T-helper 2 cell treated with Interferon-gamma antibody and Interleukin-4, amounts not matched to agents 5 μg/mL and 100 μg/mL, for 36 hours (primary cell): ENCODE data around the gene AGPAT2.
A peak's percentile ranks its signal among the peaks of the same experiment; 100 is the strongest.

Experiments used
- DNase-seq: peaks from one replicate; pipeline ENCODE4 v3.0.0; 2021; ENCODE audit warnings: low spot score
- H3K27ac Mint-ChIP-seq: one replicate; pipeline ENCODE4 v1.8.0; 2021; ENCODE audit warnings: mild to moderate bottlenecking, mixed read lengths
- H3K27me3 Mint-ChIP-seq: one replicate; pipeline ENCODE4 v1.8.0; 2021; ENCODE audit warnings: low read depth, mixed read lengths
- H3K36me3 Mint-ChIP-seq: one replicate; pipeline ENCODE4 v1.8.0; 2021; ENCODE audit warnings: low read depth, mixed read lengths
- H3K4me1 Mint-ChIP-seq: one replicate; pipeline ENCODE4 v1.8.0; 2021; ENCODE audit warnings: low read depth, mixed read lengths
- H3K4me3 Mint-ChIP-seq: one replicate; pipeline ENCODE4 v1.8.0; 2022; ENCODE audit warnings: mild to moderate bottlenecking, moderate library complexity, mixed read lengths
- H3K9me3 Mint-ChIP-seq: one replicate; pipeline ENCODE4 v1.8.0; 2021; ENCODE audit warnings: mixed read lengths

Gene AGPAT2

GRCh38 chr9:136666372-136667213 lies 20.7 kb downstream of the AGPAT2 start:
- Mint-ChIP-seq H3K36me3 (no peaks in the 10 kb centered on the region), H3K9me3 (no peaks in the 10 kb centered on the region), H3K4me1 (peaks cover 4% of the 10 kb centered on the region), H3K27me3 (peaks cover 15% of the 10 kb centered on the region), H3K27ac (no peak overlapping the region), H3K4me3 (peak overlapping the region; percentile 58)
- no peak for DNase-seq

- Mint-ChIP-seq H3K9me3 (no peaks in the 10 kb centered on the region), H3K27ac (no peak overlapping the region), H3K27me3 (peaks cover 15% of the 10 kb centered on the region), H3K4me1 (peaks cover 4% of the 10 kb centered on the region), H3K4me3 (no peak overlapping the region), H3K36me3 (no peaks in the 10 kb centered on the region)
- peak; percentile 23 for DNase-seq
These were observed 21.4 kb downstream of the AGPAT2 start for GRCh38 chr9:136665704-136666371.

DNA sequence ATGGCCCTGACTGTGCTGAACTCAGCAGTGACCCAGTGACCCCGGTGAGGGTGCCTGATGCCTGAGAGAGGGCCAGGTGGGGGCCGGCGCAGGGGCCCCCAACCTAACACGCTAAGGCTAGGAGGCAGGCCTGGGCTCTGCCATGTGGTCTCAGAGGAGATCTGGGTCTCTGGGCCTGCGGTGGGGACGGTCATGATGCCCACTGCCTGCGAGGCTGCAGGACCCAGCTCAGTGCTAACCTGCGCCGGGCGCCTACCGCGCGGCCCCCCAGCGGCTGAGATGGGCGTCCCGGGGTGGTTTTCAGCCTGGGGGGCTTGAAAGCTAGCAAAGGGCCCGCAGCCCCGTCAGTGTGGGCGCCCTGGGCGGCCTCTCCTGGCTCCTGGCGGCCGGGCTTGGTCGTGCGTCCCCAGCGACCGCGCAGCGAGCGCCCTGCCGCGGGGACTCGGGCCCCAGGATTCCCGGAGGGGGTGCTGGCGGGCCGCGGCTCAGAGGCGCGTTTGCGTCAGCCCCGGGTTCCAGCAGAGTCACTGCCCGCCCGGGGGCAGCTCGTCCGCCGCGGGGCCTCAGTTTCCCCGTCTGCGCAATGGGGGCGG lies 22.1 kb downstream of the AGPAT2 start:
- Mint-ChIP-seq H3K36me3 (no peaks in the 10 kb centered on the region), H3K4me3 (peak overlapping the region; percentile 75), H3K27ac (no peak overlapping the region), H3K4me1 (peaks cover 4% of the 10 kb centered on the region), H3K9me3 (no peaks in the 10 kb centered on the region), H3K27me3 (peaks cover 18% of the 10 kb centered on the region)
- peak; percentile 14 for DNase-seq

GRCh38 chr9:136664000-136664915 lies 23.0 kb downstream of the AGPAT2 start:
- Mint-ChIP-seq H3K27me3 (peaks cover 22% of the 10 kb centered on the region), H3K9me3 (no peaks in the 10 kb centered on the region), H3K27ac (no peak overlapping the region), H3K4me1 (peaks cover 4% of the 10 kb centered on the region), H3K4me3 (peak overlapping the region; percentile 75), H3K36me3 (no peaks in the 10 kb centered on the region)
- no peak for DNase-seq

DNA sequence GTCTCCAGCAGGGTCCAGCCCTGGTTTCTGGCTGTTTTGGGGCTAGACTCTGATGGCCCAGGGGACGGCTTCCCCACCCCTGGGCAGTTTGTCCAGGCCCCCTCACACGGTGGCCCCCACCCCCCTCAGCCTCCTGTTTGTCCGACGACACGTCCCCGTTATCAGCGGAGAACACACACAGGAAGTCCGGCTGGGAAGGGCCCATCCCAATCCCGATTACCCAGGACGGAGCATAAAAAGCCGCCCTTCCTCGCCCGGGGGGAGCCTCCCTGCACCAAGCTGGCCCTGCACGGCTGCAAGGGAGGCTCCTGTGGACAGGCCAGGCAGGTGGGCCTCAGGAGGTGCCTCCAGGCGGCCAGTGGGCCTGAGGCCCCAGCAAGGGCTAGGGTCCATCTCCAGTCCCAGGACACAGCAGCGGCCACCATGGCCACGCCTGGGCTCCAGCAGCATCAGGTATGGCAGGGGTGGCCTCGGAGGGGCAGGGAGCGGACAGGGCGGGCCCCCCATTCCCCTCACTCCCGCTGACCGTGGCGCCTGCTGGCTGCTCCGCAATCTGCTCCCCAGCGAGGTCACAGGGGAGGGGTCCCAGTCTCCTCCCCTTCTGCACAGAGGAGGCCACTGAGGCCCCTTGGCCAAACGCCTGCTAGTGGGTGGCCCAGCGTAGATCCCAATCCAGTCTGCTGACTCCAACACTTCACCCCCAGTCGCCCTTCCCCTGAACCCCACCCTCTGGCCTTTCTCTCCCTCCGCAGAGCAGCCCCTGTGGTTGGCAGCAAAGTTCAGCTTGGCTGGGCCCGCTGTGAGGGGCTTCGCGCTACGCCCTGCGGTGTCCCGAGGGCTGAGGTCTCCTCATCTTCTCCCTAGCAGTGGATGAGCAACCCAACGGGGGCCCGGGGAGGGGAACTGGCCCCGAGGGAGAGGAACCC lies 24.3 kb downstream of the AGPAT2 start, which contains the start of gene EGFL7:
TSS of gene EGFL7 (plus strand) at position 261 of the 926 bp plus-strand sequence. CDS start 5,367 bp downstream, outside the sequence.
- H3K27ac Mint-ChIP-seq: no peak within 1 kb of the TSS
- no peak for DNase-seq
- H3K27me3 Mint-ChIP-seq: peaks cover 27% of the 10 kb centered on the region
- no peaks in the 10 kb centered on the region for H3K36me3 Mint-ChIP-seq
- peaks cover 4% of the 10 kb centered on the region for H3K4me1 Mint-ChIP-seq
- H3K4me3 Mint-ChIP-seq: no peak within 1 kb of the TSS
- H3K9me3 Mint-ChIP-seq: no peaks in the 10 kb centered on the region

- Mint-ChIP-seq H3K27me3 (peaks cover 33% of the 10 kb centered on the region), H3K4me1 (peaks cover 4% of the 10 kb centered on the region), H3K4me3 (no peak overlapping the region), H3K27ac (no peak overlapping the region), H3K36me3 (no peaks in the 10 kb centered on the region), H3K9me3 (no peaks in the 10 kb centered on the region)
- DNase-seq: no peak
These were observed 25.0 kb downstream of the AGPAT2 start for GRCh38 chr9:136662326-136662655.

DNA sequence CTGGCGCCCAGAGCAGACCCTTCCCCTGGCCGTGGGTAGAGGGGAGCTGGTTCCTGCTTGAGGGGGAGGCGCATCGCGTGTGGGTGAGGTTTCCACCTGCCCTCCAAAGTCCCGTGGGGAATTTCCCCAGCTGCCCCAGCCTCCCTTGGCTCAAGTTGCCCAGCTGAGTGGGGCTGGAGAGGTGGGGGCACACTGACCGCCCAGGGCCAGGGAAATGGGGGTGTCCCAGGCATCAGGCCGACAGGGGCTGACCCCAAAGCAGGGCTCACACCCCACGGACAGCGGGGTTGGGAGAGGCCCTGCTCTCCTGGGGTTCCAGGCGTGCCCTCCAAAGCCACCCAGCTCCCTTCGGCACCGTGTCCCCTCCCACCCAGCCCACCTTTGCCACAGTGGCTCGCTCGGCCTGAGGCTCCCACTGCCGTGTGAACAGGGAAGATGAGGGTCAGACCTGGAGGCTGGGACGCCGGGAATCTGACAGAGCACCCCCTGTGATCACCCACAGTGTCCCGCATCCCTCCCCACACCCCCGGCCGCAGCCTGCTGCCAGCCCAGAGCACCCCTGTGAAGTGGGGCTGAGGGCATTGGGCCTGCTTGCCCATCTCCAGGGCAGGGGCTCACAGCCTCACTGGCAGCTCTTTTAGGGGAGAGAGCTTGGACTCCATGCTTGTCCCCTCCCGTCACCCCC lies 25.5 kb downstream of the AGPAT2 start:
- H3K9me3 Mint-ChIP-seq: no peaks in the 10 kb centered on the region
- H3K27ac Mint-ChIP-seq: no peak overlapping the region
- no peak overlapping the region for H3K4me3 Mint-ChIP-seq
- peaks cover 4% of the 10 kb centered on the region for H3K4me1 Mint-ChIP-seq
- no peak for DNase-seq
- H3K36me3 Mint-ChIP-seq: no peaks in the 10 kb centered on the region
- peaks cover 37% of the 10 kb centered on the region for H3K27me3 Mint-ChIP-seq

- peaks cover 4% of the 10 kb centered on the region for H3K4me1 Mint-ChIP-seq
- DNase-seq: no peak
- no peaks in the 10 kb centered on the region for H3K36me3 Mint-ChIP-seq
- H3K9me3 Mint-ChIP-seq: no peaks in the 10 kb centered on the region
- peaks cover 38% of the 10 kb centered on the region for H3K27me3 Mint-ChIP-seq
- no peak overlapping the region for H3K27ac Mint-ChIP-seq
- H3K4me3 Mint-ChIP-seq: no peak overlapping the region
These were observed 26.2 kb downstream of the AGPAT2 start for GRCh38 chr9:136660971-136661550.

GRCh38 chr9:136659861-136660784 lies 27.1 kb downstream of the AGPAT2 start:
- no peak overlapping the region for H3K4me3 Mint-ChIP-seq
- H3K9me3 Mint-ChIP-seq: no peaks in the 10 kb centered on the region
- peaks cover 6% of the 10 kb centered on the region for H3K4me1 Mint-ChIP-seq
- no peak for DNase-seq
- H3K27me3 Mint-ChIP-seq: peaks cover 42% of the 10 kb centered on the region
- no peak overlapping the region for H3K27ac Mint-ChIP-seq
- H3K36me3 Mint-ChIP-seq: no peaks in the 10 kb centered on the region

- H3K4me1 Mint-ChIP-seq: peaks cover 2% of the 10 kb centered on the region
- H3K4me3 Mint-ChIP-seq: no peak overlapping the region
- no peaks in the 10 kb centered on the region for H3K36me3 Mint-ChIP-seq
- DNase-seq: no peak
- no peaks in the 10 kb centered on the region for H3K9me3 Mint-ChIP-seq
- peaks cover 36% of the 10 kb centered on the region for H3K27me3 Mint-ChIP-seq
- no peak overlapping the region for H3K27ac Mint-ChIP-seq
These were observed 28.3 kb downstream of the AGPAT2 start for GRCh38 chr9:136658849-136659535.
